Stimulated activated CD4-positive, alpha-beta T cell treated with anti-CD3 and anti-CD28 coated beads, Interleukin-4, amount 100 ng/mL, for 24 hours (primary cell): ENCODE results near the gene PDE8B.

ENCODE experiments used
- DNase-seq: peaks from one replicate; pipeline ENCODE4 v3.0.0-alpha.2; 2020

The PDE8B gene

GRCh38 chr5:77232574-77233358 is 22.3 kb downstream of the PDE8B start:
- DNase-seq: no peak

DNA sequence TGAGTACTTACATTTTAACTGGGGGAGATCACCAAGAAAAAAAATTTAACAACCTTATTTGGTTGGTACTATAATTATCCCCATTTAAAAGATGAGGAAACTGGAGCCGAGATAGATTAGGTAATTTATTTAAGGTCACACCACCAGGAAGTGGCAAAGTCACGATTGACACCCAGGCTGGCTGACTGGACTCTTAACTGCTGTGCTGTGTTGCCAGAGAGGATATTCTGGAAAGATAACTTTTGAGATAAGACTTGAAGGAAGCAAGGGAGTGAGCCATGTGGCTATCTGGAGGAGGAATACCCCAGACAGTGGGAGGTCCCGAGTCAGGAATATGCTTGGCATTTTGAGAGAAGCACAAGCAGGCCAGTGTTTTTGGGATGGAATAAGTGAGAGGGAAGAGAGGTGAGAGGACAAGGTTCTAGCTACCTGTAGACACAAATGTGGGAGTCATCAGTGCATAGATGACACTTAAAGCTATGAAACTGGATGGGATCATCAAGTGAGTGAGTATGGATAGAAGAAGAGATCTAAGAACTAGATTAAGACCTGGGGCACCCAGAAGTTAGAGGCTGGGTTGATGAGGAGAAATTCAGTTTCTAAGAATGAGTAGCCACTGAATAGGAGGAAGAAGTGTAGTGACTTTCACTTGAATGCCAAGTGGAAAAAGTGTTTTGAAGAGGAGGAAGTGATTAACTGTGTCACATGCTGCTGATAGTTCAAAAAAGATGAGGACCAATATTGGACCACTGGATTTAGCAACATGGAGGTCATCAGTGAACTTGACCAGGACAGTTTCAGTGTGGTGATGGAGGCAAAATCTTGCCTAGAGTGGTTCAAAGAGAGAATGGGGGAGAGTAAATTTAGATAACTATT is 25.6 kb downstream of the PDE8B start:
- no peak for DNase-seq

DNA sequence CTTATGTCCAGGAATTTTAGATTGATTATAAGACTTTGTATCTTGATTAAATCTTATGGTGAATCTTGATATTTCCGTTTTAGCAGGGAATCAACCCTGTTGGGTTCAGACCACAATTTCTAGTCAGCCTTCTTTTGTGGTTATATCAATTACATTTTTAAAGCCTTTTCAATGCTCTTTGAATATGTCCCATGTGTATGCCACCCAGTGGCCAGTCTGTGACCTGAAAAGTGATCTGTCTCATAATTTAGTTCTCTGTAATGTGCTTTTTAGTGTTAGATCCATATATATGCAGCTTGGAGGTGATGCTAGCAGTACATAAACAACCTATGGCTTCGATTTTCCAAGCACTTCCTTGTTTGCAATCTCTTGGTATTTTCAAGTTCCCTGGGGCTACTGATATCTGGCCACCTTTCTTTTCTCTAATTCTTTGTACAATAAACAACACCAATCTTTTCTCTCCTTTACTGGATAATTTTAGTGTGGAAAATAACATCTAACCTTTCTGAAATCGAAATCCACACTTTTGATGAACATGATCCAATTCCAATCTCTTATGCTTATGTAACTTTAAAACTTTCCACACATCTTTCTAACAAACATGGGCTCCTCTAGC is 28.8 kb downstream of the PDE8B start:
- no peak for DNase-seq

- no peak for DNase-seq
Measured at GRCh38 chr5:77241444-77241843, 31.0 kb downstream of the PDE8B start.

DNA sequence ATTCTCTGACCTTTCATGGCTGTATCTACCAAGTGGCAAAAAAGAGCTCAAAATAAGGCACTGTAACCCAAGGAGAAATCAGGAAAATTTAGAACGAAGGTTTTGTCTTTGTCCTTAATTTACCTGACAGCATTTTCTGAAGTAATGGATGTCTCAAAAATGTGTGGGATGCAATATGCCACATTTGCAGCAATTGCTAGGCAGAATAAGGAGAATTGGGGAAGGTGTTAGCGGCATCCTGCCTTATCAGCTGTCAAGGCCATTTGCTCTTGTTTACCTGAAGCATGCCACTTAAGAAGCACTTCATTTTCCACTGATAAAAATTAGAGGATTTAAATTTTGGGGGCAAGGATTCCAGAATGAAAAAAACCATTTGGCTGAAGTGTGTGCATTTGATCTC is 39.0 kb downstream of the PDE8B start:
- no peak for DNase-seq

DNA sequence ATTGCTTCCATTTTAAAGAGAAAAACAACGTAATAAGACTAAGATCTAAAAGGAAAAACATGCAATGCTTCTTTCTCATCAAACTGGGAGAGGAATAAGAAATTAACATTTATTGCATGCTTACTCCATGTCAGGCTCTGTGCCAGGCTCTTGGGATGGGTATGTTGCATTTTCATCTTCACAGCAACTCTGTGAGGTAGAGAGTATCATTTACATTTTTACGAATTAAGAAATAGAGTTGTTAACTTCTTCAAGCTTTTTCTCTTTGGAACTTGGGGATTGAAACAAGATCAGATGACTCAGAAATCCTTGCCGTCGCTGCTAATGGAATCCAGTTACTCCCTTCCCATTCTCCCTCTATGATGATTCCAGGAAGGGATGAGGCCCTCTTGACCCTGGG is 39.5 kb downstream of the PDE8B start:
- no peak for DNase-seq

GRCh38 chr5:77251921-77252320 is 41.4 kb downstream of the PDE8B start:
- DNase-seq: no peak

DNA sequence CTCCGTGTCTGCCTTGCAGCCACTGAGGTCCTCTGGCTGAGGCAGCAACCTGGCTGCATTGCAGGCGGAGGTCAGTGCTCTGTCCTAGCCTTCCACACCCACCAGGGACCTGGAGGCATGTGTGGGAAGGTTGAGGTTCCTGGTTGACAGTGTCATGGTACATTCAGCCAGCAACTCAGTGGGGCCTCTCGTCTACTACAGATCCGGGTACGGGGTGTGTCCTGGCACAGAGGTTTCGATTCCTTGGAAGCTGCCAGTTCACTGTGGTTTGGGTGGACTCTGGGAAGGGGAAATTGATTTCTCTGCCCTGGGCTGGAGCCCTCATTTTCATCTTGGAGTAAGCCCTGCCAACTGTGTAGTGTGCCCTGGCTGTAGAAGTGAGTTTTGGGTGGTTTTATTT is 45.1 kb downstream of the PDE8B start:
- DNase-seq: no peak

GRCh38 chr5:77256406-77256805 is 45.9 kb downstream of the PDE8B start:
- DNase-seq: no peak

DNA sequence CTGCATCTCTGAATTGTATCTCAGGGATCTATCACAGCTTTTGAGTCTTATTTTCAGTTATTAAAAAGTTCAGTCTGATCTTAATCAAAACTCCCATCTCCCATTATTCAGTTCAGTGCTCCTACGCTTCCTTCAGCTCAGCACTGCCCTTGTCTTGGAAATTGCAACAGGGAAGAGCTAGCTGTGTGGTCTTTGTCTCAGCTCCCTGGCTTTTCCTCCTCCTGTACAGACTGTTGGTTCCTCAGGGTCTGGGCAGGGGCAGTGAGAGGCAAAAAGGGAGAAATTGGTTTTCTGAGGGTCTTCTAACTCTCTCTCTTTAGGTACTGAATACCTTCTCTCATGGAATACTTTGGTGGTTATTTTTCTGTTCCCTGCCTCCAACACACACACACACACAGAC is 48.2 kb downstream of the PDE8B start:
- DNase-seq: no peak

GRCh38 chr5:77259476-77259875 is 49.0 kb downstream of the PDE8B start:
- no peak for DNase-seq

GRCh38 chr5:77262697-77263096 is 52.2 kb downstream of the PDE8B start:
- no peak for DNase-seq

- DNase-seq: no peak
Measured at GRCh38 chr5:77266291-77266690, 55.8 kb downstream of the PDE8B start.

GRCh38 chr5:77267496-77267895 is 57.0 kb downstream of the PDE8B start:
- no peak for DNase-seq

GRCh38 chr5:77272206-77272605 is 61.7 kb downstream of the PDE8B start:
- no peak for DNase-seq

DNA sequence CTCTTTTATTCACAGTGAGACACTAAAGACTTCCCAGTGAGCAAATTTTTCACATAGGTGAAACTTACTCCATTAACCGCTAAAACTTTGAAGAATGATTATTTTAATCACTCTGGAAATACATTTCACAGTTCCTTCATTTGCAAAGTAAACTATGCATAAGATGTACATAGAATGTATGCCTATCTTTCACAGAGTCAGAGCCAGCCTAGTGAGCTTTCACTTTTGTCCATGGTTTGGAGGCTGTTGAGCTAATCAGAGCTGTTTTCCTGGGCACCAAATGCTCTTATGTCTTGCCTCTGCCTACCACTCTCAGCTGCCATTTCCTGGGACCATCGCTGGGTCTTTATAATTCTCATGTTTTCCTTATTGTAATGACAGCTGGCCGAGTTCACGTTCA is 67.3 kb downstream of the PDE8B start:
- DNase-seq: no peak

GRCh38 chr5:77280036-77280435 is 69.6 kb downstream of the PDE8B start:
- no peak for DNase-seq

GRCh38 chr5:77281969-77282336 is 71.5 kb downstream of the PDE8B start:
- no peak for DNase-seq

GRCh38 chr5:77282337-77283027 is 72.0 kb downstream of the PDE8B start:
- DNase-seq: no peak

DNA sequence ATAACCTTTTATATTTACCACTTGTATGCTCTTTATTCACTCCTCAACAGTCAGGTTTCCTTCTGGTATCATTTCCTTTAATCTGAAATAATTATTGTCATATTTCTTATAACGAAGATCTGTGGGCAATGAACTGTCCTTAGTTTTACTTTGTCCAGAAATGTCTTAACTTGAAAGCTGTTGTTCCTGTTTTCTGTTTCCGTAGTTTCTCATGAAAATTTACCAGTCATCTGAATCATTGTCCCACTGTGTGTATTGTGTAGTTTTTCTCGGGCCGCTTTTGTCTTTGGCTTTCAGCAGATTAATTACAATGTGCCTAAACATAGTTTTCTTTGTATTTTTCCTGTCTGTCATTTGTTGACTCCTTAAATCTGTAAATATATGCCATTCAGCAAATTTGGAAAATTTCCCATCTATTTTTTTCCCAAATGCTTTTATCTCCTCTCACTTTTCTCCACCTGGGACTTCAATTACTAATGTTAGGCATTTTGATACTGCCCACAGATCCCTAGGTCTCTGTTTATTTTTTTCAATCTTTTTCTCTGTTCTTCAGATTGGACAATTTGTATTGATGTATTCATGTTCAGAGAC is 74.9 kb downstream of the PDE8B start:
- DNase-seq: no peak

- no peak for DNase-seq
Measured at GRCh38 chr5:77292026-77292757, 81.7 kb downstream of the PDE8B start.

GRCh38 chr5:77294185-77294584 is 83.7 kb downstream of the PDE8B start:
- no peak for DNase-seq
